Gastrocnemius medialis (tissue), 4 donors: ENCODE results near the gene COX15. TPM values are rescaled to one million over a fixed set of nuclear protein-coding genes. Genes with fewer than 3 reads are reported as not detected.

ENCODE experiments used
- ATAC-seq, 2 donors: fragments of 150-250 bp; one replicate each; pipeline ENCODE4 v1.9.1; 2016
- DNase-seq, 2 donors: peaks; one replicate each; pipeline ENCODE4 v3.0.0-alpha.2; 2019
- H3K27ac ChIP-seq, 4 donors: fragments of 200-600 bp; sonication (generic); 1 replicate in 1 of 4; 2 replicates in 3 of 4; pipeline ENCODE4 v1.5.1; 2016 to 2018; ENCODE audit warnings: mild to moderate bottlenecking in 2 of 4, moderate library complexity in 1 of 4
- H3K27me3 ChIP-seq, 3 donors: fragments of 200-600 bp; sonication (generic) in 2 of 3; 1 replicate in 1 of 3; 2 replicates in 2 of 3; pipeline versions ENCODE4 v1.5.1 to v1.6.0; 2016 to 2019; ENCODE audit warnings: mild to moderate bottlenecking in 1 of 3, moderate library complexity in 1 of 3
- H3K36me3 ChIP-seq, 2 donors: fragments of 200-600 bp; sonication (generic) in 1 of 2; one replicate each; pipeline ENCODE4 v1.5.1; 2017 to 2018
- H3K4me1 ChIP-seq, 2 donors: fragments of 200-600 bp; sonication (generic) in 1 of 2; one replicate each; pipeline ENCODE4 v1.5.1; 2016 to 2017; ENCODE audit warnings: mild to moderate bottlenecking in 2 of 2
- H3K4me3 ChIP-seq, 4 donors: fragments of 200-600 bp; sonication (generic) in 3 of 4; 1 replicate in 1 of 4; 2 replicates in 3 of 4; pipeline ENCODE4 v1.5.1; 2016 to 2019; ENCODE audit warnings: mild to moderate bottlenecking in 2 of 4
- H3K9me3 ChIP-seq, 3 donors: fragments of 200-600 bp; sonication (generic) in 2 of 3; 1 replicate in 1 of 3; 2 replicates in 2 of 3; pipeline ENCODE4 v1.5.1; 2016 to 2019
- CTCF ChIP-seq, 5 experiments: fragments of 450-650 bp in 3 of 5; fragments of 200-600 bp in 2 of 5; sonication (generic) in 2 of 5; IDR thresholded peaks in 4 of 5; conservative IDR thresholded peaks in 1 of 5; 1 replicate in 4 of 5; 2 replicates in 1 of 5; pipeline ENCODE4 v1.5.1; 2016 to 2019; ENCODE audit warnings: antibody characterized with exemption in 5 of 5, mild to moderate bottlenecking in 3 of 5, moderate library complexity in 3 of 5
- POLR2A ChIP-seq, 2 donors: fragments of 450-650 bp; IDR thresholded peaks; one replicate each; pipeline ENCODE4 v1.6.1; 2017; ENCODE audit warnings: antibody characterized with exemption in 2 of 2, mild to moderate bottlenecking in 2 of 2, moderate library complexity in 2 of 2
- in situ Hi-C, 4 donors: fragments of 200-750 bp; cut with MboI; loops; one replicate each; pipeline versions ENCODE4 v1.15.0 to v1.8.0; 2017; ENCODE audit warnings: low sequenced_read_pairs in 4 of 4
- intact Hi-C: fragments of 100-400 bp; cut with DNase I; formaldehyde crosslinking; loops from one replicate; pipeline ENCODE4 v1.15.1; 2023; ENCODE audit warnings: low total_unique reads
- total RNA-seq, 4 donors: library from RNA; depleted of rRNA; stranded (reverse); fragments of >200 nt; gene quantifications; one replicate each; pipeline versions ENCODE4 v1.1.0 to v1.2.3, GENCODE V29; 2016

Gene COX15
- 10 to 100 TPM; 28.1 to 45.3 (median 32.5) TPM for total RNA-seq

- intact Hi-C loops, result loop anchor here (2.0 to 10.0 kb wide), 3 partner anchors 110 to 633 kb away; partner anchors contain the start of genes GOT1 and SLC25A28
- Histone ChIP-seq H3K9me3 (no peaks in the 10 kb centered on the region), H3K27me3 (no peaks in the 10 kb centered on the region)
These were observed at the start of gene COX15, which contains the start of gene CUTC for GRCh38 chr10:99732033-99732842. COX15 (minus strand) TSS chr10:99732127; CDS start chr10:99732049, 78 bp downstream. CUTC (plus strand) TSS chr10:99732234; CDS start chr10:99732349, 115 bp downstream.

GRCh38 chr10:99779335-99779734 is 47.4 kb upstream of the COX15 start:
- TF ChIP-seq POLR2A (IDR thresholded peaks at IDR 0.05) (no peak), CTCF (IDR thresholded peaks at IDR 0.05 in 4 of 5, conservative IDR thresholded peaks at IDR 0.05 in 1 of 5) (no peak)
- Histone ChIP-seq H3K4me3 (no peak overlapping the region), H3K4me1 (peaks cover 6 to 14% of the 10 kb centered on the region in 2 donors), H3K36me3 (no peaks in the 10 kb centered on the region), H3K27ac (peak overlapping the region in 3 of 4 donors; percentile 52 to 59 (median 56)), H3K27me3 (no peaks in the 10 kb centered on the region), H3K9me3 (no peaks in the 10 kb centered on the region)
- ATAC-seq (peak; percentile 37 to 56), DNase-seq (no peak)
- in situ Hi-C loops (no loop called here), intact Hi-C loops (no loop called here)

More at GRCh38 chr10:99732033-99732842, at the start of gene COX15, which contains the start of gene CUTC:
- H3K4me3 ChIP-seq, result peak within 1 kb of the TSS; percentile 82 to 100 (median 97)
- H3K36me3 ChIP-seq, result peaks cover 0 to 33% of the 10 kb centered on the region in 2 donors
- in situ Hi-C loops, result loop anchor here in 1 of 4 donors (10.0 kb wide), 1 partner anchor 297 kb away; the partner anchor contains the start of gene GOT1
- H3K4me1 ChIP-seq, result peaks cover 52 to 54% of the 10 kb centered on the region in 2 donors
- peak; percentile 43 to 66 (median 51) for TF ChIP-seq CTCF (IDR thresholded peaks at IDR 0.05 in 4 of 5, conservative IDR thresholded peaks at IDR 0.05 in 1 of 5)
- TF ChIP-seq POLR2A (IDR thresholded peaks at IDR 0.05), result peak; percentile 93 to 94
- peak within 1 kb of the TSS; percentile 95 to 99 (median 99) for H3K27ac ChIP-seq
- peak; percentile 96 to 98 for DNase-seq
- peak; percentile 82 to 83 for ATAC-seq

- Histone ChIP-seq H3K36me3 (no peaks in the 10 kb centered on the region), H3K27me3 (no peaks in the 10 kb centered on the region), H3K4me3 (no peak overlapping the region), H3K27ac (no peak overlapping the region), H3K4me1 (peaks cover 6 to 11% of the 10 kb centered on the region in 2 donors), H3K9me3 (no peaks in the 10 kb centered on the region)
- DNase-seq, result no peak
- TF ChIP-seq CTCF (IDR thresholded peaks at IDR 0.05 in 4 of 5, conservative IDR thresholded peaks at IDR 0.05 in 1 of 5) (no peak), POLR2A (IDR thresholded peaks at IDR 0.05) (no peak)
- peak in 1 of 2 donors; percentile 23 for ATAC-seq
- in situ Hi-C loops, result no loop called here
- intact Hi-C loops, result no loop called here
These were observed 46.2 kb upstream of the COX15 start for GRCh38 chr10:99777918-99778714.

- DNase-seq, result no peak
- TF ChIP-seq CTCF (IDR thresholded peaks at IDR 0.05 in 4 of 5, conservative IDR thresholded peaks at IDR 0.05 in 1 of 5) (no peak), POLR2A (IDR thresholded peaks at IDR 0.05) (no peak)
- H3K36me3 ChIP-seq, result no peaks in the 10 kb centered on the region
- in situ Hi-C loops (no loop called here), intact Hi-C loops (no loop called here)
- H3K27ac ChIP-seq, result peak overlapping the region in 1 of 4 donors; percentile 29
- peaks cover 7 to 13% of the 10 kb centered on the region in 2 donors for H3K4me1 ChIP-seq
- no peak overlapping the region for H3K4me3 ChIP-seq
- H3K27me3 ChIP-seq, result no peaks in the 10 kb centered on the region
- ATAC-seq, result peak in 1 of 2 donors; percentile 48
- H3K9me3 ChIP-seq, result no peaks in the 10 kb centered on the region
These were observed 43.9 kb upstream of the COX15 start for GRCh38 chr10:99775850-99776249.
